HG03039 (cell line): ENCODE measurements around the gene CACNA1G.

Experiments used
- ATAC-seq: cut with Tn5 transposase; IDR thresholded peaks from one replicate; pipeline ENCODE4 v1.9.1; 2021; ENCODE audit warnings: mild to moderate bottlenecking, moderate library complexity; ENCODE audit not compliant: unreplicated experiment

Gene CACNA1G

DNA sequence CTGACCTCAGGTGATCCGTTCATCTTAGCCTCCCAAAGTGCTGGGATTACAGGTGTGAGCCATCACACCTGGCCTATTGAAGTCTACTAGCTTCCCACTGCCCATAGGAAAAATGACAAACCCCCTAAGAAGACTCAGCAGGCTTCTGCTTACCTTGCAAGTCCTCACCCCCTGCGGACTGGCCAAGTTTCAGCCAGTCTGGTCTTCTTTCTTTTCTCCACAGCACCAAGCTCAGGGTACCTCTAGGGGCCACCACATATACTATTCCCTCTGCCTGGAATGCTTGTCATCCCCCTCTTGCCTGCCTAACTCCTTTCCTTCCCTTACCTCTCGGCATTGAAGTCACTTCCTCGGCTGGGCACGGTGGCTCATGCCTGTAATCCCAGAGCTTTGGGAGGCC lies 105.3 kb downstream of the CACNA1G start:
- ATAC-seq: no peak

DNA sequence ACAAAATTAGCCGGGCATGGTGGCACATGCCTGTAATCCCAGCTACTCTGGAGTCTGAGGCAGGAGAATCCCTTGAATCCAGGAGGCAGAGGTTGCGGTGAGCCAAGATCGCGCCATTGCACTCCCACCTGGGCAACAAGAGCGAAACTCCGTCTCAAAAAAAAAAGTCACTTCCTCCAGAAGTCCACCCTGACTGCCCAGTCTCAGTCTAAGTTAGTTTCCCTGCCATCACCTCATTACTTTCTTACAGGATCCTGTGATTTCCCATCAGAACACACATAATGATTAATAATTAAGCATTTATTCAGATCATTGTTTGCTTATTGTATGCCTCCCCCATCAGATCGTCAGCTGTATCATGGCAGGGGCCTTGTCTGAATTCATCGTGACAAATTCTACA lies 105.8 kb downstream of the CACNA1G start:
- no peak for ATAC-seq

DNA sequence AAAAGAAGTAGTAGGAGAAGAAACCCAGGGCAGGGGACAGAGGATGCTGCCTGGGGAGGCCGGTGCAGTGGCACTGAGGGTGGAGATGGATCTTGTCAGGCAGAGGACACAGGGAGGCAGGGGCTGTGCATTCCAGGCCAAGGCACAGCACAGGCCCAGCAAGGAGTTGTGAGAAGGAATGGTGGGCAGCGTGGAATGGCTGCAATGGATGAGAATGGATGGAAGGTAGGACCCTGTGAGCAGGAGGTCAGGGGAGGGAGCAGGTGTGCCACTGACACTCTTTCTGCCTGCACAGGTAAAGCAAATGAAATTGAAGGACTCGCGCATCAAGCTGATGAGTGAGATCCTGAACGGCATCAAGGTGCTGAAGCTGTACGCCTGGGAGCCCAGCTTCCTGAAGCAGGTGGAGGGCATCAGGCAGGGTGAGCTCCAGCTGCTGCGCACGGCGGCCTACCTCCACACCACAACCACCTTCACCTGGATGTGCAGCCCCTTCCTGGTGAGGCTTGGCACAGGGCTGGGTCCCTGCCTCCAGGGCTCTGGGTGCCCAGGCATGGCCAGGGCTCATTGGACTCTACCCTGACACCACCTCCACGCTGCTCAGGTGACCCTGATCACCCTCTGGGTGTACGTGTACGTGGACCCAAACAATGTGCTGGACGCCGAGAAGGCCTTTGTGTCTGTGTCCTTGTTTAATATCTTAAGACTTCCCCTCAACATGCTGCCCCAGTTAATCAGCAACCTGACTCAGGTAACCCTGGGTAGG lies 106.9 kb downstream of the CACNA1G start:
- no peak for ATAC-seq

DNA sequence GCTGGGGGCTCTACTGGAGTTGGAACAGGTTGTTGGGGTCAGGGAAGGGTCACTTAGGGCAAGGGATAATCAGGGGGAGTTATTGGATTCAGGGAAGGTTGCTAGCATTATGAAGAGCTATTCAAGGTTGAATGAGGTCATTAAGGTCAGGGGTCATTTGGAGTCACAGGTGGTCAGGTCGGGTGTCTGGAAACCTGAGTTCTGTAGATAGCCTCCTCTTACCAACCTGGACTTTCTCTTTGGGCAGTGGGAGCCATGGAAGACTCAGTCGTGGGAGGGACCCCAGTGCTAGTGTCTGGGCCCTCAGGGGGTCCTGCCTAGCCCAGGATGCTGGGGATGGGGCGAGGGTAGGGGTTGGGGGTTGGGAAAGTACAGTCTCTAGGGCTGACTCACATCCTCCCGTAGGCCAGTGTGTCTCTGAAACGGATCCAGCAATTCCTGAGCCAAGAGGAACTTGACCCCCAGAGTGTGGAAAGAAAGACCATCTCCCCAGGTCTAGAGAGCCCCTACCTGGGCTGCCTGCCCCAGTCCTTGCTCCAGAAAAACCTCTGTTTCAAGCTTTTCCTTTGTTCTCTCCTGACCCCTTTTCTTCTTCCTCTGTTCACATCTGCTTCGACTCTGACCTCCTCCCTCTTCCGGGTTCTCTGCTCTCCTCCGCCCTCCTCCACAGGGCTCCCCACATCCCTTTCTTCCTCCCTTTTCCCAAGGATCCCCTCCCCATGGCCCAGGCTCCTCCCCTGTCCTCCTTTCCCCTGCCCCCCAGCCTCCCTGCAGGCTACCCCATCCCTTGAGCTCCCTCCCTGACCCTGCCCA lies 107.7 kb downstream of the CACNA1G start:
- no peak for ATAC-seq

DNA sequence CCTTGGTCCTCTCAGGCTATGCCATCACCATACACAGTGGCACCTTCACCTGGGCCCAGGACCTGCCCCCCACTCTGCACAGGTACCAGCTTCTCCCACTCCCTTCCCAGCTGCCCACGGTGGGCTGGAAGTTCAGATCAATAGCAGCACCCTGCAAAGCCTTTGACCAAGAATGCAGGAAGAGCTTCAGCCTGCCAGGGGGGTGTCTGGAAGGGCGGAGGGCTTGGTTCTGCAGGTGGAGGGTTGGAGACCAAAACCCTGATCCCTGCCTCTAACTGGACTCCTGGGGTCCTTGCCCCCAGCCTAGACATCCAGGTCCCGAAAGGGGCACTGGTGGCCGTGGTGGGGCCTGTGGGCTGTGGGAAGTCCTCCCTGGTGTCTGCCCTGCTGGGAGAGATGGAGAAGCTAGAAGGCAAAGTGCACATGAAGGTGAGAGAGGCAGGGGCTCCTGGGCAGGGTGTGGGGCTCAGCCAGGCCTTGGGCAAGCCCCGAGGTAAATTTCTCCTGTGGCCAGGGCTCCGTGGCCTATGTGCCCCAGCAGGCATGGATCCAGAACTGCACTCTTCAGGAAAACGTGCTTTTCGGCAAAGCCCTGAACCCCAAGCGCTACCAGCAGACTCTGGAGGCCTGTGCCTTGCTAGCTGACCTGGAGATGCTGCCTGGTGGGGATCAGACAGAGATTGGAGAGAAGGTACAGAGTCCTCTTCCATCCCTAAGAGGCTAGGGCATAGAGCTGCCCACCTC lies 108.5 kb downstream of the CACNA1G start:
- no peak for ATAC-seq

DNA sequence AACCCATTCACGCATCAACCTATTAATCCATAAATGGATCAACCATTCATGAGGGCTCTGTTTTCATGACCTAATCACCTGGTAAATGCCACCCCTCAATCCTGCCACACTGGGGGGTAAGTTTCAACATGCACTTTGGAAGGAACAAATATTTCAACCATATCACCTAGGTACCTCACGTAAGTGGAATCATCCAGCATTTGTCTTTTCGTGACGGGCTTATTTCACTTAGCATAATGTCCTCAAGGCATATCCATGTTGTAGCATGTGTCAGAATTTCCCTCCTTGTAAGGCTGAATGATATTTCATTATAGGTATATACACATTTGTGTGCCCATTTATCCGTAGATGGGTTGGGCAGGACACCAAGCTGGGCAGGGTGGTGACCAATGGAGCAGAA lies 111.6 kb downstream of the CACNA1G start:
- ATAC-seq: no peak

DNA sequence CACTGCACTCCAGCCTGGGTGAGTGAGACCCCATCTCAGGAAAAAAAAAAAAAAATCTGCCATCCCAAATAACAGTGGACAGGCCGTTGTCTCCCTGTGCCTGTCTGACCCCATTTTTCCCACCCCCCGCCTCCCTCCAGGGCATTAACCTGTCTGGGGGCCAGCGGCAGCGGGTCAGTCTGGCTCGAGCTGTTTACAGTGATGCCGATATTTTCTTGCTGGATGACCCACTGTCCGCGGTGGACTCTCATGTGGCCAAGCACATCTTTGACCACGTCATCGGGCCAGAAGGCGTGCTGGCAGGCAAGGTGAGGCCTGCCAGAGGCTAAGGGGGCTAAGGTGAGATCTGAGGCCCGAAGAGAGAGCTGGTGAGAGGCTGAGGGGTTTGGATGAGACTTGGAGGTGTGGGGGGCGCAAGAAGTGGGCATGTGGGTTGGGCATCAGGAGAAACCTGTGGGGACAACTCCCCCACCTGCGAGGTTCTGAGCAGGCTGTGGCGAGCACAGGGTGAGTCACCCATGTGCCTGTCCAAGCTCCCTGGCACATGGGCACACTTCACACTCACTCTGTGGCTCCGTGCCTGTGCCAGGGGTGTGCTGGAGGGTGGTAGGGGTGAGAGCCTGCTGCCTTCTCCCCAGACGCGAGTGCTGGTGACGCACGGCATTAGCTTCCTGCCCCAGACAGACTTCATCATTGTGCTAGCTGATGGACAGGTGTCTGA lies 112.5 kb downstream of the CACNA1G start:
- no peak for ATAC-seq

DNA sequence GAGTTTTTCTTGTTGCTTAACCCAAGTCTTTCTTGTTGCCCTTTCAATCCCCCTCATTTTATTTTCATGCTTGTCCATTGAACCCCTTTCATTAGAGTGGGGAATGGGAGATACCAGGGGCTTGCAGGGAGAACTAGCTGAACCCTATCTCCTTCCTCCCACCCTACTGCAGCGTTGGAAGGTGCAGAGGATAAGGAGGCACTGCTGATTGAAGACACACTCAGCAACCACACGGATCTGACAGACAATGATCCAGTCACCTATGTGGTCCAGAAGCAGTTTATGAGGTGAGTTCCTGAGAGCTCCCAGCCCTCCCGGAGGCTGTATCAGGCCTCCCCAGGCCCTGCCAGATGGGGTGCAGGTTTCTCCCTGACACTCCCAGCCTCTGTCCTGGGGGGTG lies 114.7 kb downstream of the CACNA1G start:
- ATAC-seq: no peak

DNA sequence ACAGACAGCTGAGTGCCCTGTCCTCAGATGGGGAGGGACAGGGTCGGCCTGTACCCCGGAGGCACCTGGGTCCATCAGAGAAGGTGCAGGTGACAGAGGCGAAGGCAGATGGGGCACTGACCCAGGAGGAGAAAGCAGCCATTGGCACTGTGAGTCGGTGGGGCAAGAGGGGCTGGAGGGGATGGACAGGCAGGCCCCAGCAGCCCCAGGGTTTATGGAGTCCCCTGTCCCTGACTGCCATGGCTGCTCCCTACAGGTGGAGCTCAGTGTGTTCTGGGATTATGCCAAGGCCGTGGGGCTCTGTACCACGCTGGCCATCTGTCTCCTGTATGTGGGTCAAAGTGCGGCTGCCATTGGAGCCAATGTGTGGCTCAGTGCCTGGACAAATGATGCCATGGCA lies 115.1 kb downstream of the CACNA1G start:
- no peak for ATAC-seq

DNA sequence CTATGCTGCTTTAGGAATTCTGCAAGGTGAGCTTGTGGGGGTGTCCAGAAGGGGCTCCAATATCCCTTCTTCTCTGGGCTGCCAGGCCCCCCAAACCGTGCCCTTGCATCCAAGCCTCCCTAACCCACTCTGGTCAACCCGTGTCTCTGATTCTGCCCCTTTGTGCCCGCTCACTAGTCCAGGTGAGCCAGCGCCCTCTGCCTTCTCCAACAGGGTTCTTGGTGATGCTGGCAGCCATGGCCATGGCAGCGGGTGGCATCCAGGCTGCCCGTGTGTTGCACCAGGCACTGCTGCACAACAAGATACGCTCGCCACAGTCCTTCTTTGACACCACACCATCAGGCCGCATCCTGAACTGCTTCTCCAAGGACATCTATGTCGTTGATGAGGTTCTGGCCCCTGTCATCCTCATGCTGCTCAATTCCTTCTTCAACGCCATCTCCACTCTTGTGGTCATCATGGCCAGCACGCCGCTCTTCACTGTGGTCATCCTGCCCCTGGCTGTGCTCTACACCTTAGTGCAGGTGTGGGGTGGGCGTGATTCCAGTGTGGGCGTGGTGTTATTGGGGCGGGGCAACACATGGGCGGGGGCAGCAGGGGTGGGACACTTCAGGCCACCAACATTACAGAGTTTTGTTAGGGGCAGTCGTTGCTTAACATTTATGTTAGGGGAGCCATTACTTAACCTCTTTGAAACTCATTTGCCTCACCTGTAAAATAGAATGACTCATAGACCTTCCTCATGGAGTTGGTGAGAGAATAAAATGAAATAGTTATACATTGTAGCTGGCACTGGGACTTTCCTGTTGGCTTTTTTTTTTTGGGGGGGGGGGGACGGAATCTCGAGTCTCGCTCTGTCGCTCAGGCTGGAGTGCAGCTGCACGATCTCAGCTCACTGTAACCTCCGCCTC lies 115.8 kb downstream of the CACNA1G start:
- ATAC-seq: no peak
